ENCODE data around the gene MAVS. TPM values are rescaled to one million over a fixed set of nuclear protein-coding genes. Genes with fewer than 3 reads are reported as not detected.

MAVS gene
- total and polyA plus RNA-seq, 2 donors (not counting 1 experiment from before 2014, with no cell fraction given), result 14.4 to 15.9 TPM

- no peaks in the 10 kb centered on the region for H3K27me3 ChIP-seq (ENCODE audit: control insufficient read depth, insufficient read depth, low read length)
- no peaks in the 10 kb centered on the region for H3K79me2 ChIP-seq (ENCODE audit: control insufficient read depth, insufficient read depth, low read length)
- no peaks in the 10 kb centered on the region for H3K9me3 ChIP-seq (ENCODE audit: control insufficient read depth, insufficient read depth, low read depth, low read length)
- no peaks in the 10 kb centered on the region for H4K20me1 ChIP-seq (ENCODE audit: control insufficient read depth, extremely low read depth, insufficient read depth, low read length)
- peaks cover 29% of the 10 kb centered on the region for H3K36me3 ChIP-seq (ENCODE audit: control insufficient read depth, insufficient read depth, low read length)
- no peak for TF ChIP-seq CTCF (conservative IDR thresholded peaks at IDR 0.05 in 1 of 2, IDR thresholded peaks at IDR 0.05 in 1 of 2; ENCODE audit: low read depth in 1 of 2, low read length in 2 of 2)
- TF ChIP-seq EZH2 (IDR thresholded peaks at IDR 0.05; ENCODE audit: low read length, missing control alignments), result no peak
- H3K4me3 ChIP-seq (replicated peaks in 1 of 4; ENCODE audit: control extremely low read depth in 1 of 4, insufficient read depth in 1 of 4, low read depth in 3 of 4, low read length in 4 of 4), result no peak overlapping the region
- H3K4me2 ChIP-seq (ENCODE audit: extremely low read depth, insufficient read depth, low read length), result no peak overlapping the region
- no peak overlapping the region for H2AFZ ChIP-seq (ENCODE audit: low read length)
- H3K4me1 ChIP-seq (ENCODE audit: control insufficient read depth, extremely low read depth, insufficient read depth, low read length), result no peaks in the 10 kb centered on the region
- no peak for DNase-seq (ENCODE audit: low read depth in 2 of 2)
- H3K9ac ChIP-seq (ENCODE audit: insufficient read depth, low read length), result no peak overlapping the region
- no peak overlapping the region for H3K27ac ChIP-seq (ENCODE audit: insufficient read depth, low read length)
Observed at GRCh38 chr20:3867802-3868201, 21.2 kb downstream of the MAVS start.

GRCh38 chr20:3869839-3870634 lies 23.4 kb downstream of the MAVS start:
- H3K9me3 ChIP-seq (ENCODE audit: control insufficient read depth, insufficient read depth, low read depth, low read length), result no peaks in the 10 kb centered on the region
- no peak overlapping the region for H3K9ac ChIP-seq (ENCODE audit: insufficient read depth, low read length)
- no peak overlapping the region for H3K27ac ChIP-seq (ENCODE audit: insufficient read depth, low read length)
- no peak for DNase-seq (ENCODE audit: low read depth in 2 of 2)
- no peak overlapping the region for H3K4me3 ChIP-seq (replicated peaks in 1 of 4; ENCODE audit: control extremely low read depth in 1 of 4, insufficient read depth in 1 of 4, low read depth in 3 of 4, low read length in 4 of 4)
- TF ChIP-seq CTCF (conservative IDR thresholded peaks at IDR 0.05 in 1 of 2, IDR thresholded peaks at IDR 0.05 in 1 of 2; ENCODE audit: low read depth in 1 of 2, low read length in 2 of 2) (no peak), EZH2 (IDR thresholded peaks at IDR 0.05; ENCODE audit: low read length, missing control alignments) (no peak)
- H4K20me1 ChIP-seq (ENCODE audit: control insufficient read depth, extremely low read depth, insufficient read depth, low read length), result no peaks in the 10 kb centered on the region
- H3K4me1 ChIP-seq (ENCODE audit: control insufficient read depth, extremely low read depth, insufficient read depth, low read length), result peaks cover 3% of the 10 kb centered on the region
- H3K27me3 ChIP-seq (ENCODE audit: control insufficient read depth, insufficient read depth, low read length), result no peaks in the 10 kb centered on the region
- no peak overlapping the region for H3K4me2 ChIP-seq (ENCODE audit: extremely low read depth, insufficient read depth, low read length)
- no peak overlapping the region for H2AFZ ChIP-seq (ENCODE audit: low read length)
- no peaks in the 10 kb centered on the region for H3K79me2 ChIP-seq (ENCODE audit: control insufficient read depth, insufficient read depth, low read length)
- peaks cover 18% of the 10 kb centered on the region for H3K36me3 ChIP-seq (ENCODE audit: control insufficient read depth, insufficient read depth, low read length)

- Histone ChIP-seq H3K9ac (ENCODE audit: insufficient read depth, low read length) (no peak overlapping the region), H3K9me3 (ENCODE audit: control insufficient read depth, insufficient read depth, low read depth, low read length) (no peaks in the 10 kb centered on the region), H3K36me3 (ENCODE audit: control insufficient read depth, insufficient read depth, low read length) (peaks cover 16% of the 10 kb centered on the region), H3K27ac (ENCODE audit: insufficient read depth, low read length) (no peak overlapping the region), H3K4me2 (ENCODE audit: extremely low read depth, insufficient read depth, low read length) (no peak overlapping the region), H3K4me1 (ENCODE audit: control insufficient read depth, extremely low read depth, insufficient read depth, low read length) (peaks cover 3% of the 10 kb centered on the region), H2AFZ (ENCODE audit: low read length) (no peak overlapping the region), H4K20me1 (ENCODE audit: control insufficient read depth, extremely low read depth, insufficient read depth, low read length) (no peaks in the 10 kb centered on the region), H3K4me3 (replicated peaks in 1 of 4; ENCODE audit: control extremely low read depth in 1 of 4, insufficient read depth in 1 of 4, low read depth in 3 of 4, low read length in 4 of 4) (no peak overlapping the region), H3K27me3 (ENCODE audit: control insufficient read depth, insufficient read depth, low read length) (no peaks in the 10 kb centered on the region), H3K79me2 (ENCODE audit: control insufficient read depth, insufficient read depth, low read length) (no peaks in the 10 kb centered on the region)
- TF ChIP-seq CTCF (conservative IDR thresholded peaks at IDR 0.05 in 1 of 2, IDR thresholded peaks at IDR 0.05 in 1 of 2; ENCODE audit: low read depth in 1 of 2, low read length in 2 of 2), result no peak
- no peak for DNase-seq (ENCODE audit: low read depth in 2 of 2)
Observed at GRCh38 chr20:3871550-3872265, 25.1 kb downstream of the MAVS start.

Data from fibroblast of lung (primary cell).